Left cardiac atrium (tissue), 4 donors: ENCODE data around the gene DMGDH. TPM values are rescaled to one million over a fixed set of nuclear protein-coding genes. Genes with fewer than 3 reads are reported as not detected.

Source experiments
- ATAC-seq, 2 donors: fragments of 200-7000 bp; cut with Tn5 transposase; one replicate each; pipeline ENCODE4 v1.9.1; 2020; ENCODE audit warnings: mild to moderate bottlenecking in 2 of 2, moderate library complexity in 2 of 2
- DNase-seq: peaks from one replicate; pipeline ENCODE4 v3.0.0-alpha.2; 2020
- intact Hi-C, 2 donors: fragments of 100-400 bp; cut with DNase I; formaldehyde crosslinking; loops; one replicate each; pipeline versions ENCODE4 v1.14.1 to v1.15.1; 2022 to 2023
- long read RNA-seq: library from polyadenylated mRNA; unstranded; transcript quantifications from one replicate; pipeline ENCODE4 v2.0.0, GENCODE V29; 2021
- total RNA-seq, 2 donors: library from RNA; stranded (reverse); fragmentation: NEBNext Ultra II Directional; extraction: Animal tissue kit (Norgen Biotek cat#: 25700); gene quantifications; one replicate each; pipeline ENCODE4 v1.2.1, GENCODE V29; 2021
- donor health status: DM: no; HTN: yes; CAD: no.
- donor health status: DM: no; HTN: yes; CAD: no; lungs with severe emphysema.
- donor health status: DM: yes; HTN: yes; CAD: no.
- donor health status: Dilated cardiomyopathy.

DMGDH gene
- total RNA-seq, result 1 to 10 TPM; 3.0 to 3.3 TPM
- long read RNA-seq, partial matches to known transcripts, result 1 of 11 reads
- long read RNA-seq, other reads (novel, unspliced or antisense), result 6 of 11 reads

DNA sequence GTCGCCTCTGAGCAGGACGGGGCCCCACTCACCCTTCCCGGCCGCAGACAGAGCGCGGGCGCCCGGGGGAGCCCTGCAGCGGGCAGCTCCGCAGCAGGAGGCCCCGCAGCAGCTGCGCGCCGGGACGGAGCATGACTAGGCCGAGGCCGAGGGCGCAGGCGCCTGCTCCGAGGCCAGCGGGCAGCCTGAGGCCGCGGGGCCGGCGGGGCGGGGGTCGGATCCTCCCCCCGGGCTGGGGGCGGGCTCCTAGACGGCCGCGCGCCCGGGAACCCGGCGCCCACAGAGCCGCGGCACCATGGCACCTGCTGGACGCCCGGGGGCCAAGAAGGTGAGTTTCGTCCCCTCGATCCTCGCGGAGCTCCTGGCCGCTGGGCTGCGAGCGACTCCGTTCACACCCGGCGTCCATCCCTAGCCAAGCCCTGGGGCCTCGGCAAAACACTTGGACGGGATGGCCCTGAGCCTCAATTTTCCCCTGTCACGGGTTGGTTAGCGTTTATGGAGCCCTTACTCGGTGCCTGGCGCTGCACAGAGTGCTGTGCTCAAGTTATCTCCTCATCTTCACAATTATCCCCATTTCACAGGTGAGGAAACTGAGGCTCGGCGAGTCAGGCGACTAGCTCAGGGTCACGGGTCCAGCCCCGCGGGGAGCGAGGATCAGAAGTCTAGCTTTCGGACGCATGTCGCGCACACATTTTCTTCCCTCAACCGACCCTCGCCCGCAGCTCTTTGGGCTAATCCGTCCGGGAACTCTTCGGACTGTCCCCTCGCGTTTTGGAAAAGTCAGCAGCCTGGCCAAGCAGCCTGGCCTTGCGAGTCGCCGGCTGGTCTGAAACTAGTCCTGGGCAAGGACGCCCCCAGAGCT, at the start of gene DMGDH, which contains the start of gene BHMT2:
Gene DMGDH, minus strand, starts transcription at position 187 of the 862 bp plus-strand sequence. Its CDS starts 54 bp downstream, at position 133.
Gene BHMT2, plus strand, starts transcription at position 280 of the 862 bp plus-strand sequence. Its CDS starts 16 bp downstream, at position 296.
- ATAC-seq (peak; percentile 94 to 97), DNase-seq (peak; percentile 61)
- intact Hi-C loops, result no loop called here

DNA sequence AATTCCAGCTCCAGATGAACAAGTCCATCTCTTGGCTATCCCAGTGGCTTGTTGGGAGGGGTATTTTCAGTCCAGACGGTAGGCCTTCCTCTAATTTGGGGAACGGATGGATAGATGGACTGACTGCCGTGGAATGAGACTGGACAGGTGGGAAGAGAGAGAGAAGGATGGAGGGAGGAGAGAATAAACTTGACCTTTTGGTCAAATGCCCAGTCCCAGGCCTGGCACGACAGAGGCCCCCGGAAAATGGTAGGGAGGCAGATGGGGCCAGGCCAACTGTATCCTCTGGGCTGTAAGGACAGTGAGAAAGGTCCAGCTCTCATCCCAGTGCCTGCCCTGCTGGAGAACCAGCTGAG, 43.2 kb upstream of the DMGDH start:
- intact Hi-C loops, result no loop called here
- DNase-seq (no peak), ATAC-seq (no peak)

DNA sequence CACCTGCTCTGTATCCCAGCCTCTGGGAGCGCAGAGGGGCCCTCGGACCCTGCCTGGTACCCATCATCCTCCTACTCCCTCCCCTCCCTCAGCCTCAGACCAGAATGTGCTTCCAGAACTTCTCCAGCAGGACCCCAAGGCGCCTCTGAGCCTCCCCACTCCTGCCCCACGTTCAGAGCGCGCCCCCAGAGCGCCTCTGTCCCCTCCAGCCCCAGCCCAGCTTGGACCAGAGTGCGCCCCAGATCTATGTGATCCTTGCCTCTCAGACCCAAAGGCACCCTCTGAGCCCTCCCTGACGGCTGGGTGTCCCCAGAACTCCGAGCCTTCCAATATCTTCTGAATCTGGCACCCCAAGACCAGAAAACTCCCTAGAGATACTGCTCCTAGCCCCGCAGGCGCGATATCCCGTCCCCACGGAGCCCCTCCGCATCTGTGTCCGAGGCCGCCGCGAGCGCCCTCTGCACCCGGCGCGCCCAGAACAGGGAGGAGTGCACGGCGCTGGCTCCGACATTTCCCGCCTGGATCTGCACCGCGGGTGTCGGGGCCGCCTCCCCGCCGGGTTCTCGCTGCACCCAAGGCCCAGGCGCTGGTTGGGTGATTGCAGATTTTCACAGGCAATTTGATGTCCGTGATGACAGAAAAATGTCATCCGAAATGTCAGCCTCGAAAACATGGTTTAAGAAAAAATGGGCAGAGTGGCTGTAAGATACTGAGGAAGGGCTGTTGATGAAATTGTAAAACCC, 42.7 kb upstream of the DMGDH start:
- intact Hi-C loops, result no loop called here
- peak; percentile 53 to 66 for ATAC-seq
- peak; percentile 24 for DNase-seq

DNA sequence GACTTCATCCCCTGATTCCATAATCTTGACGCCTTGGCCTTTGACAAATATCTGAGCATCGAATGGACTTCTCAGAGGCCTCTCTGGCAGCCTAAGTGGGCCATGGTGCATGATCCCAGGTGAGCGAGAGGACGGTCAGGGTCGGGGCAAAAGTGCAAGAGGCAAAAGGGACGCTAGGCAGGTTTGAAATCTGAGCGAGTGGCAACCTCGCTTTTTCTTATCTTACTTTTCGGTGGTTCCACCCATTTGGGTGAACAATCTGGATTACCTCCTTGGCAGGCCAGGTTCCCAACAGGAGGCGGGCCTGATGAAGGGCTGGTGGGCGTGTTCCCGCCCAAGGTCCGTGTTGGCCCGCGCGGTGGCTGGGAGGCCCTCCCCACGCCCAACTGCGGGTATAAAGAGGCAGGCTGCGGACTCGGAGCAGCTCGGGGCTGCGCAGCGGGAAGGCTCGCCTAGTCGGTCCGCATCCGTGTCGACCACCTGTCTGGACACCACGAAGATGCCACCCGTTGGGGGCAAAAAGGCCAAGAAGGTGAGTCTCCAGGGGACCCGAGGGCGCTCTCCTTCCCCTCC, 42.0 kb upstream of the DMGDH start, which contains the start of gene BHMT:
Gene BHMT, plus strand, starts transcription at position 423 of the 573 bp plus-strand sequence. Its CDS starts 77 bp downstream, at position 500.
- ATAC-seq (peak in 1 of 2 donors; percentile 65), DNase-seq (peak; percentile 24)
- intact Hi-C loops, result no loop called here

DNA sequence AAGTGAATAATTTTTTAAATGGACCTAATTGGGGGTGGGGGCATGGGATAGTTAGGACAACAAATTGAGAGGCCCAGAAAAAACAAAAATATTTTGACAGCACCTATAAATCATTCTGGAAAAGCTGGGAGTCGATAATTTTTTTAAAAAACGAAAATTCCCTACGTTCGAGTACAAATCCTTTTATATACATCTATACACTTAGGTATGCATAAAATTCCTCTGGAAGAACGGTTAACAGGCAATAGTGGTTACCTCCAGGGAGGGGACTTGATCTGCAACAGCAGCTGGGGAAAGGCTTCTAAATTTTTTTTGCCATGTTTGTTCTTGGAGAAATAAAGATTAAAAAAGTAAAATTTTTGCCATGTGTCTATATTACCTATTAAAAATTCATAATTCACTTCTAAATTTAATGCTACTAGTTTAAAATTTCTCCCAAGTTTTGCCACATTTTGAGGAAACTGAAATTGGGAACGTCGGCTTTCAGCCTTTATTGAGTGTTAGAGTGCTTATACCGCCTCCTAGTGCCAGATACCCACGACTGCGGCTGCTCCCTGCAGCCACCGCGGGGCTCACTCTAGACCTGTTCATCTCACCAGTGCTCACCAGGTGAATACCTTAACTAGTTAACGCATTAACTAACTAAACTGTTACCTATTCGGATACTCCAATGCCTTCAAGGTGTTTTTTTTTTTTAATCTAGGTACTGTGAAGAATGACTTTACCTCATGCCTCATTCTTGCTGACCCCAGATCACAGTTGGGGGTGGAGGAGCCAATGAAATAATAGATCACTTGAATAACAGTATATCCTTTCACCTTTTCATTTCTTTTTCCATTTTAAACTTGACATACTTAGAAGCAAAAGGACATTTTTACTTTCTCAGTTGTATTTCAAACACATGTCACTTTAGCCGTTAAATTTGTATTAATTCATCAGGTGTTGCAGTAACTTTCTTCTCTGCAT, 40.3 kb upstream of the DMGDH start:
- intact Hi-C loops, result loop anchor here in 1 of 2 donors (5.0 kb wide), 1 partner anchor 83 kb away; no protein-coding TSS in a partner anchor
- DNase-seq, result no peak
- ATAC-seq, result no peak

DNA sequence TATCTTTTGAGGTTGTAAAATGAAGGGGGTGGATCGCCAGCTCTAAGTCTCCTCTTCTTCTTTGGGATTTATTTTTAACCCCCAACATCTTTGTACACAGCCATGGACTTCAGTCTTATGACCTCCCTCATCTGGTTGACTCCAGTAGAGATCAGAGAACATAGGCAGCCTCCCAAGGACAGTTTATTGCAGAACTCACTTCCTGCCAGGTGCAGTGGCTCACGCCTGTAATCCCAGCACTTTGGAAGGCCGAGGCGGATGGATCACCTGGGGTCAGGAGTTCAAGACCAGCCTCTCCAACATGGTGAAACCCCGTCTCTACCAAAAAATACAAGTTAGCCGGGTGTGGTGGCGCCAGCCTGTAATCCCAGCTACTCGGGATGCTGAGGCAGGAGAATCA, 39.3 kb upstream of the DMGDH start:
- intact Hi-C loops, result loop anchor here in 1 of 2 donors (5.0 kb wide), 1 partner anchor 81 kb away; no protein-coding TSS in a partner anchor
- ATAC-seq (no peak), DNase-seq (no peak)

DNA sequence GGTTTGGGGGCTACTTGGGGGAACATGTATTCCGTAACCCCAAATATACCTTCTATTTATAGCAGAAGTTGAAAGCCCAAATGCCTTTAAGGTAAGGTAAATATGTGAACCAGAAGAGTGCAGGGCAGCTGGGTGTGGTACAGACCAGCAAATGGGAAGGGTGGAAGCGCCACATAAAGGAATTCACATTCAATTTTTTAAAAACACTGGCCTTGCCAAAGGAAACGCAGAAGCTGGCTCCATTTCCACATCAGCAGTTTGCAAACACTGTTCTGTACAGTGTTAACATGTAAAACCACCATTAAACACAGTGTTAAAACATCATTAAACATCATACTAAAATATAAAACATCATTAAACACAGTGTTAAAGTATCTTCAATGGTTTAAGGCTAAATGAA, 38.6 kb upstream of the DMGDH start:
- DNase-seq (no peak), ATAC-seq (no peak)
- intact Hi-C loops, result loop anchor here in 1 of 2 donors (5.0 kb wide), 1 partner anchor 81 kb away; no protein-coding TSS in a partner anchor

DNA sequence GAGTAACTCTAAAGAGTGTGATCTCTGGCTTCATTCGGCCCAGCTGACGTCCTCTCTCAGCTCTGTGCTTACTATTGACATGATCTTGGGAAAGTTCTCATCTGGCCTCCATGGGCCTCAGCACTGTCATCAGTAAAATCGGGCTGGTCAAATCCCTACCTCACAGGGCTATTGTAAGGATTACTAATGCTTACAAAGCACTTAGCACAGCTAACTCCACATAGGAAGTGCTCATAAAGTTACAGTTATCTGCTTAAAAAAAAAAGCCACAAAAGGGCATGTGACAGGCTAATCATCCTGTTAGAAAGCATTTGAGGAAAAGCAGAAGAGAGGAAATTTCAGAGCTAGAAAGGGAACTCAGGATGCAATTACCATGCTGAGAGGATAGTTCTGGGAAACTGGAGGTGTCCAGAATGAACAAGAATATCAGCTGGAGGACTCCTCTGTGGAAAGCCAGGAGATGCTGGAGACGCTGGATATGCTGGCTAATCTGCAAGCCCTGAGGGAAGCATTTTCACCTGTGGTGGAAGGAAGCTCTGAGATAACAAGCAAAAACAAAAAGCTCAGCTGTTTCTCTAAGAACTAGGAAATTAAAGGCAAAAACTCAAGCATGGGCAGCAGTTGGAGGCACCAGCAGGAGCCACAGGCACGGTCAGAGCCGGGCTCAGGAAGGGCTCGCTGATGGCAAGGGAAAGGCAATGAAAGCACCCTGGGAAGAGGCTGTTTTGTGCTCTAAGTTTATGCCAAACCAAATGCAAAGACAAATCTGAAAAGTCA, 37.7 kb upstream of the DMGDH start:
- DNase-seq (no peak), ATAC-seq (peak; percentile 19 to 64)
- intact Hi-C loops, result loop anchor here in 1 of 2 donors (5.0 kb wide), 1 partner anchor 80 kb away; no protein-coding TSS in a partner anchor

DNA sequence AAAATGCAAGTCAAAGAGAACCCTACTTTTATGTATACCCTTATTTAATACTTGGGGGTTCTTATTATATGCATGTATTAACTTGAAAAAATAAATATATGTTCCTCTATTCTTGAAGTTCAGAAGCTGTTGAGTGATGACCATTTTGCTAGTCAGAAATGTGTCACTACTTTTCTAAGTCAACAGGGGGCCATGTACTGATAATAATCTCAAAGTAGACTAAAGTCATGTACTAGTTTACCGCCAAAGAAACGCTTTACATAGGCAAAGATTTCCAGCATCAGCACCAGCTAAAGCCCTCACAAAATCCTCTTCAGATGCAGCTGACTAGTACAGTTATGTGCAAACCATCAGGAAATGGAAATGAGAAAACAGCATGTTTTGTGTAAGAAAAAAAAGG, 36.4 kb upstream of the DMGDH start:
- ATAC-seq, result no peak
- intact Hi-C loops, result loop anchor here in 1 of 2 donors (5.0 kb wide), 1 partner anchor 79 kb away; no protein-coding TSS in a partner anchor
- DNase-seq, result no peak

DNA sequence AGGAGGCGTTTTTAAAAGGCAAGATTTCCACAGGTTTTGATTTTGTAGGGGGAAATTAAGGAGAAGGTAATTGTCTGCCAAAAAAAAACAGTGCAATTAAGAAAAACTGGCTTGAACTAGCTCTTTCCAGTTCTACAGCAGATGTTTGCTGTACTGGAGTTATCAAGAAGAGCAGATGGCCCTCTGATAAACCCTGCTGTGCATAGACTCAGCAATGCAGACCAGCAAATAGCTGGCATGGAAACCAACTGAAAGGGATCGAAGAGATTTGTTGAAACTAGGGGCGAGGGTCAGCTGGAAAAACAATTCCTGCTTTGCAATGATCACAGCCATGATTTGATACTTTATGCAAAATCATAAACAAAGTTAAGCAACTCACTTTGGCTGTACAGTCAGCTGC, 24.3 kb upstream of the DMGDH start:
- DNase-seq (no peak), ATAC-seq (no peak)
- intact Hi-C loops, result no loop called here

DNA sequence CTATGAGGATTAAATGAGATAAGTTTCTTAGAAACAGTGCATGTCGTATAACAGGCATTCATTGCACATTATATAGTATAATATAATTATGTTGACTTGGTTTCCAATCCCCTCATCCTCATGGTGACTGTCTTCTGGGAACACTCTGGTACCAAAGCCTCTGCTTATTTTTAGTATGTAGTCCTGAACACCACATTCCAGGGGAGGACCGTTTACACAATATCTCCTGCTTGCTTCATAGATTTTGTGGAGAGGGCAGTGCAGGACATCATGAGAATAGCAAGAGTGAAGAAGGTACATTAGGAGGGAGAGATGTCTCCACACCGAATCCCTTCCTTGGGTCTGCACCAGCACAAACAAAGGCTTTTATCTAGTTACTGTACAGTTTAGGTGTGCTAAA, 21.6 kb upstream of the DMGDH start:
- ATAC-seq (peak in 1 of 2 donors; percentile 55), DNase-seq (no peak)
- intact Hi-C loops, result no loop called here

DNA sequence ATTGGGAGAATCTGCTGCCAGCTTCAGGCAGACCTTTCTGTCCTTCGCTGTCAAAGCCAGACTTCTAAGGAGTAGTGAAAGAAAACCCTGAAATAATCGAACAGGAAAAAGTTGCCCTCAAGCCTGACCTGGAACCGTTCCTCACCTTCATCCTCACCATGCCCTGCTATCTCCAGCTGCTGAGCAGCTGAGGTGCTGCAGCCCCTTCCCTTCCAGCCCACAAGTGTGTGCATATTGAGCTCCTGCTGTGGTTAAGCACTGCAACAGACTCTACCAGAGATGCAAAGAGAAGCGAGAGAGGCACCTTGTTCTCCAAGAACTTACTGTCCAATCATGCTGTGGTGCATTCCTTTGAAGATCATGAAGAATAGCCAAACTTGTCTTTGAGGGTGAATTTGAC, 19.0 kb upstream of the DMGDH start:
- no peak for DNase-seq
- intact Hi-C loops, result no loop called here
- ATAC-seq, result no peak

DNA sequence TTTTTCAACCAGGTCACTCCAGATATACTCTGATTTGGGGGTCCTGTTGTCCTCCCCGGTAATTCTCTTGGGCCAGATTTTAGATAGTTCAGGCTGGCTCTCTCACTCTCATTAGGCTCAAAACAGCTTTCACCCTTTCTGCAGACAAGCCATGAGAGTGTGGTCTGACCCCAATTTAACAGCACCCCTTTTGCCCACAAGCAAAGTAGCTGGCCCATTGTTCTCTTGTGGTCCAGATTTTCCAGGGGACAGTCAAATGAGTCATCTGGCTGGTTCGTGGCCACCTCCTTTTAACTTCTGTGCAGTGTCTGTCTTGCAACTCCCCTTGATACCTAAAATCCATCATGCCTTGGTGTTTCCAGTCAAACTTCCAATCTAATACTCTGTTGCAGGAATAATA, 16.6 kb upstream of the DMGDH start:
- ATAC-seq, result no peak
- intact Hi-C loops, result no loop called here

DNA sequence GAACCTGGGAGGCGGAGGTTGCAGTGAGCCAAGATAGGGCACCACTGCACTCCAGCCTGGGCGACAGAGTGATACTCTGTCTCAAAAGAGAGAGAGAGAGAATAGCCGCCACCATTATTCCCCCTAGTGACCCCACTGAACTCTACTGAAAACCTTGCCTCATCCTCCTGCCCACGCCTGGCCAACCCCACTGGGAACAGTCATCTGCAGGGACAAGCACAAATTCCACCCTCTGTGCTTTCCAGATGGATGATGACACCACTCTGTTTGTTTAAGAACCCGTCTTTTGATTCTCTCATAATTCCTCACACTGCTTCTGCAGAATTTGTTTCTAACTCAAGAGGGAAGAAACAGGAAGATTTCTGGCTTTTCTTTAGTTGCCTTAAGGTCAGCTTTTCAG, 12.3 kb upstream of the DMGDH start:
- DNase-seq (no peak), ATAC-seq (no peak)
- intact Hi-C loops, result no loop called here

More for the DNA sequence above, 16.6 kb upstream of the DMGDH start:
- no peak for DNase-seq

DNA sequence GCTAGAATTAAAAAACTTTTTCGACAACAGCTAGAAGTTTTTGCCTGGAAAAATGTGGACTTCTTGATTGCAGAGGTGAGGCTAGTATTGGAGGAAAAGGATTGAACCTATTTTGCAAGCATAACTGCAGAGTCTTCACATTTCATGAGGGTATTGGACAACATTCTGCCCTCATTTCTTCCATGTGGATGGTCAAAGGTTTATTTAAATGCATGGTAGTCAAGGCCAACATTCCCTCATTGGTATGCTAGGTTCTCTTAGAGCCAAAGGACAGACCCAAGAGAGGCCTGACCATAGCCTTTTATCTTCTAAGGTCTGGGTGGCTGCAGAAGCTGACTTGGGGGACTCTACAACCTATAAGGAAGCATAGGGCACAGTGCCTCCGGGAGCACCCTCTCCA, 11.3 kb upstream of the DMGDH start:
- intact Hi-C loops, result no loop called here
- DNase-seq, result no peak
- ATAC-seq, result no peak

DNA sequence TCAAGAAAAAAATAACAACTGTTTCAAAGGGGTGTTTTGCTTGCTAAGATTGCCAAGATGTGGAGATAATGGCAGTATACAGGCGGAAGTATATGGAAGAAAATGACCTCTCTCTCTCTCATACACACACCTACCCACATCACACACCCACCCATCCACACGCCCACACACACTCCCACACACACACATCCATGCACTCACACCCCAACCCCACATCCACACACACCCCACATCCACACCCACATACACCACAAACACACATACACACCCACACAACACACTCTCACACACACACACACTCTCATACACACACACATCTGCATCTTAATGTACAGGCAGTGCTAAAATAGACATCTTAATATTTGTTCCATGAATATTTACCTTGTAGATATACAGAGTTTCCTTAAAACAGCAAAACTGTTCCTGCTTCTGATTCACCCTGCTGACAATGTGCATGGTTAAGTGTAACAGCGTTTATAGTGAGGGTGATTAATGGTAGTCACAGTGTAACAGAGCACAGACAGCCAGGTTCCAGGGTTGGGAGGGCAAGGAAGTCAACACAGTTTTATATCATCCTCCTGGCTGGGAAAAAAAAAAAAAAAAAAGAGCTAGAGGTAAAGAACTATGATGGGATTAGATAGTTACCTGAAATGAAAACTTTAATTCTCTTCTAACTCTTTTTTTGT, 8.3 kb upstream of the DMGDH start:
- DNase-seq, result no peak
- no peak for ATAC-seq
- intact Hi-C loops, result no loop called here

DNA sequence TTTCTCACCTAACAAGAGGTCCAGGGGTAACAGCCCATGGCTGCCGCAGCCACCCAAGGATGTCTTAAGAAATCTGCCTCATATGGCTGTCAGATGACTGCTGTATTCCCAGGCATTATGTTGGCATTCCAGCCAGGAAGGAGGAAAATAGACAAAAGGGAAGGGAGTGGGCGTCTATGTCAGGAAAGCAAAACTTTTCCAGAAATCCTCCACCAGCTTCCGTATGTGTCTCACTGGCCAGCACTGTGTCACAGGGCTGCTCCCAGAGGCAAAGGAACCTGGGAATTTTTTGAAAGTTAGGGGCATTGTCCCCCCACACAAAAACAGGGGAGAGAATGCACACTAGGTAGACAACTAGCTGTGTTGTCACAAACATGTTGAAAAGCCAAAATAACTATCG, 7.3 kb upstream of the DMGDH start:
- intact Hi-C loops, result no loop called here
- ATAC-seq, result no peak
- no peak for DNase-seq
